ENCODE measurements around the gene SLC36A1. TPM values are rescaled to one million over a fixed set of nuclear protein-coding genes. Genes with fewer than 3 reads are reported as not detected.
"Not testable (repeated sequence)": the region's sequence is repeated elsewhere in the genome, so short reads cannot be mapped to it uniquely, and the experiment has no call there.

Gene SLC36A1
- total RNA-seq = 10 to 100 TPM in 1 of 2 donors, 1 to 10 TPM in 1; 6.3 to 15.4 TPM

DNA sequence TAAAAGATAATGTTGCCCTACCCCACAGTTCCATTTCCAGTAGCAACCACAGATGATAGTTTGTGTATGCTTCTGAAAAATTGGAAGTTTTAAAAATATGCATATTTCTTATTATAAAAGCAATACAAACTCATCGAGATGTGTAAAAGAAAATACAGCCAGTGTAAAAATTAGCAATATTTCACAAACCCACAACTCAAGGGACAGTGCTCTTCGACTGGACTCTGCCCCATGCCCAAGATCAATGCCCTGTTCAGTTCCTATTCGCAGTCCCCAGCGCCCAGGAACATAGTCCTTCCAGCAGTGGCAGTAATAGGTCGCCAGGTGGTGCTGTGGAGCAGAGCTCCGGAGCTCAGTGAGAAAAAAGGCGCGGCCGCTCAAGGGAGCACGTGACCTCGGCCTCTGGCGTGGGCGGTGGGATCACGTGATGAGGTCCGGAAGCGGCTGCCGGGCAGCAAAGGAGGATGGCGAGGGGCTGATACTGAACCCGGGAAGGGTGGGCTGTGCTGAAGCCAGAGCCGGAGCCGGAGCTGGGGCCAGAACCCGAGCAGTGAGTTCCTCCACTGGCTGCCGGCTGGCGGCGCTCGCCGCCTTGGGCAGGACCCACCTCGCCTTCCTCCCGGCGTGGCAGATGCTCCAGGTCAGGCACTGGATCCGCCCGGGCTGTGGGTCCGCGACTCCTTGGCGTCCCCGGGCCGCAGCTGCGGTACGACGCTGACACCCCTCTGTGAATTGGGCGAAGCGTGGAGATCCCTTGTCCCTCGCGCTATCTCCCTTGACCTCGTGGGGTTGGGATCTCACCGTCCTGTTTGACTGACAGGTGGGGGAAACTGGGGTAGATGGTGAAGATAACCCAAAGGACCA, at the start of gene SLC36A1:
Gene SLC36A1 (plus strand): TSS at position 430 of the 864 bp plus-strand sequence. CDS start 11,190 bp downstream, outside the sequence.
- Mint-ChIP-seq H3K9me3 (no peaks in the 10 kb centered on the region), H3K27ac (peak within 1 kb of the TSS; percentile 73 to 92)

DNA sequence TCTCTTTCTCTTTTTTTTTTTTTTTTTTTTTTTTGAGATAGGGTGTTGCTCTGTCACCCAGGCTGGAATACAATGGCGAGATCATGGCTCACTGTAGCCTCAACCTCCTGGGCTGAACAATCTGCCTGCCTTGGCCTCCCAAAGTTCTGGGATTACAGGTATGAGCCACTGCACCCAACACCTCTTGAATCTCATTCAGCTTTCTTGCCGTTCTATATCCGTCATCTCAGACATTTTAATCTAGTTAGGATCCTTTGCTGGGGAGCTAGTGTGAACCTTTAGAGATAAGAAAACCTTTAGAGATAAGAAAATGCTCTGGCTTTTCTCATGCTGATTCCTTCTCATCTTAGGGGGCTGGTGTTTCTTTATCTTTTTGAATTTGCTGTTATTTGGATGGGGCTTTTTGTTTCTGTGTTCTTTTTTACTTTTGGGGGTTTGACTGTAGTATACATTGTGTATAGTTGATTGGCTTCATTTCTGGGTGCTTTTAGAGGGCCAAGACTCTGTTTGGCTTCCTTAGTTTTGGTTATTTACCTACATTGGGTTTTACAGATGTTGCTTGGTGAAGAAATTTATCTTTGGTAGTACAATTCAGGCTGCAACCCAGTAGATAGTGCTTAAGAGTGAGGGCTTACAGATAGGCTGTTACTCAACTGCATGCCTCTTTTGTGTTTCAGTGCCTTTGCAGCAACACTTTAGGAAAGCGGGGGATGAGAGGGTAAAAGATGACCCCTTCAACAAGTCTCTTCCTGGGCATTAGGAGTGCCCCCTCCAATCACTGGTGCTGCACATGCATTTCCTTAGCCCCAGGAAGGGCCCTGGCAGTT, 41.9 kb upstream of the SLC36A1 start:
- no peak for DNase-seq (ENCODE audit: low spot score)
- H3K36me3 Mint-ChIP-seq = no peaks in the 10 kb centered on the region
- no peak for ATAC-seq
- peaks cover 23 to 52% of the 10 kb centered on the region in 2 donors for H3K27me3 Mint-ChIP-seq
- no peak overlapping the region for H3K27ac Mint-ChIP-seq
- H3K4me3 Mint-ChIP-seq = no peak overlapping the region
- H3K4me1 Mint-ChIP-seq (ENCODE audit: low read depth in 2 of 2) = no peaks in the 10 kb centered on the region
- H3K9me3 Mint-ChIP-seq = no peaks in the 10 kb centered on the region

More for the DNA sequence above, at the start of gene SLC36A1:
- ATAC-seq = peak; percentile 97
- Mint-ChIP-seq H3K36me3 (no peaks in the 10 kb centered on the region), H3K4me1 (ENCODE audit: low read depth in 2 of 2) (peaks cover 27 to 31% of the 10 kb centered on the region in 2 donors), H3K4me3 (peak within 1 kb of the TSS; percentile 96), H3K27me3 (peaks cover 26 to 29% of the 10 kb centered on the region in 2 donors)
- DNase-seq (ENCODE audit: low spot score) = peak; percentile 95

DNA sequence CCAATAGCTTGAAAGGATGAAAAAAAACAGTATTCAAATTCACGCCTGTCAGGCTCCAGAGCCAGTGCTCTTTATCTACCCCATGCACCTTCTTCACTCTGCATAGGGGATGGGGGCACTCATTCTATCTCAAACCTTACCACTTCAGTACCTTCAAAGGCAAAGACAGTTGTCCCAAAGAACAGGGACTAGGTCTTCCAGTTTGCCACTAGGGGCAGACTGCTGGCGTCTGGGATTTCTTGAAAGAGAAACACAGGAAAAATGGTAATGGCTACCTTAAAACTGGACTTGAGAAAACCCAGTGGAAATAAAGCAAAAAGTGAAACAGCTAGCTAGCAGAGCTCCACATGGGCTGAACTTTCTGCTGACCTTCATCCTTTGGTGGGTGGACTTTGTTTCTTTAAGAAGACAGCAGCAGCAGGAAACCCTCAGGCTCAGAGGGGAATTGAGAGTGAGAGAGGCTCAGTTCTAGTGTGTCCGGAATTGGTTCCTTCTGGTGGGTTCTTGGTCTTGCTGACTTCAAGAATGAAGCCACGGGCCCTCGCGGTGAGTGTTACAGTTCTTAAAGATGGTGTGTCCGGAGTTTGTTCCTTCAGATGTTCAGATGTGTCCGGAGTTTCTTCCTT, 41.0 kb upstream of the SLC36A1 start:
- no peaks in the 10 kb centered on the region for H3K9me3 Mint-ChIP-seq
- no peak overlapping the region for H3K27ac Mint-ChIP-seq
- peaks cover 18 to 43% of the 10 kb centered on the region in 2 donors for H3K27me3 Mint-ChIP-seq
- no peaks in the 10 kb centered on the region for H3K4me1 Mint-ChIP-seq (ENCODE audit: low read depth in 2 of 2)
- no peaks in the 10 kb centered on the region for H3K36me3 Mint-ChIP-seq
- ATAC-seq (no peak), DNase-seq (ENCODE audit: low spot score) (no peak)
- H3K4me3 Mint-ChIP-seq = no peak overlapping the region

DNA sequence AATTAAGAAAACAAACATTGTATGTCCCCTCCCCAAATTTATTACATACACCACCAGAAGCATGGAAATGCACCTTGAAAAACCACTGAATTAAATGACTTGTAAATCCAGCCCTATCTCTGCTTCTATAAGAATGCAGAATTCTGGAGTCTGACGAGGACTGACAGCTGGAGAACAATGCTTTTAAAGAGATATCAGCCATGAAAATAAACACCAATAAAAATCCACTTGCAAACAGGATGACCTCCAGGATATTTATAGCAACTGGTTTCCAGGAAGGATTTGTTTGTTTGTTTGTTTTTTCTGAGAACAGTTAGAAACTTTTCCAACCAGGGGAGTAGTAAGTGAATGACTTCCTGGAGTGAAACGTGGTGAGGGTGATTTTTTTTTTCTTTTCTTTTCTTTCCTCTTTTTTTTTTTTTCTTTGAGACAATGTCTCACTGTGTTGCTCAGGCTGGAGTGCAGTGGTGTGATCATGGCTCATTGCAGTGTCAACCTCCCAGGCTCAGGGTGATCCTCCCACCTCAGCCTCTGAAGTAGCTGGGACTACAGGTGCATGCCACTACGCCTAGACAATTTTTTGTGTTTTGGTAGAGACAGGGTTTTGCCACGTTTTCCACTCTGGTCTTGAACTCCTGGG, 38.7 kb upstream of the SLC36A1 start:
- Mint-ChIP-seq H3K27me3 (peaks cover 15 to 21% of the 10 kb centered on the region in 2 donors), H3K4me3 (no peak overlapping the region), H3K27ac (no peak overlapping the region), H3K36me3 (no peaks in the 10 kb centered on the region), H3K9me3 (no peaks in the 10 kb centered on the region), H3K4me1 (ENCODE audit: low read depth in 2 of 2) (no peaks in the 10 kb centered on the region)
- DNase-seq (ENCODE audit: low spot score) = no peak
- ATAC-seq = no peak

DNA sequence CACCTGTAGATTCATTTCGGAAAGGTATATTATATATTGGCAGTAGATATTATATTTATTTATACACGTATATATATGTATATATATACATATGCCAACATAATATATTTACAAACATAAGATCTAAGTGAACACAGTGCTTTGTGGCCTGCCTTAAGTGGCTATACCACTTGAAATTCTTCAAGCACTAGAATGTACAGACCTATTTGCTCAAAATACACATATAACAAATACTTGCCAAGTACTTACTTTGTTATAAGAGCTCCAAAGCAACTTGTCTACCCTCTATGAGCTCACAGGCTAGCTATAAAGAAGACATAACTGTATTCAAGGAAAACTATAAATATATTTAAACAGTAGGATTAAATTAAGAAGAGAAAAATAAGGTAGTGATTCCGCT, 33.6 kb upstream of the SLC36A1 start:
- no peak overlapping the region for H3K27ac Mint-ChIP-seq
- no peaks in the 10 kb centered on the region for H3K4me1 Mint-ChIP-seq (ENCODE audit: low read depth in 2 of 2)
- no peak overlapping the region for H3K4me3 Mint-ChIP-seq
- H3K9me3 Mint-ChIP-seq = no peaks in the 10 kb centered on the region
- DNase-seq (ENCODE audit: low spot score) (no peak), ATAC-seq (no peak)
- peaks cover 13 to 19% of the 10 kb centered on the region in 2 donors for H3K27me3 Mint-ChIP-seq
- H3K36me3 Mint-ChIP-seq = peaks cover 5% of the 10 kb centered on the region

DNA sequence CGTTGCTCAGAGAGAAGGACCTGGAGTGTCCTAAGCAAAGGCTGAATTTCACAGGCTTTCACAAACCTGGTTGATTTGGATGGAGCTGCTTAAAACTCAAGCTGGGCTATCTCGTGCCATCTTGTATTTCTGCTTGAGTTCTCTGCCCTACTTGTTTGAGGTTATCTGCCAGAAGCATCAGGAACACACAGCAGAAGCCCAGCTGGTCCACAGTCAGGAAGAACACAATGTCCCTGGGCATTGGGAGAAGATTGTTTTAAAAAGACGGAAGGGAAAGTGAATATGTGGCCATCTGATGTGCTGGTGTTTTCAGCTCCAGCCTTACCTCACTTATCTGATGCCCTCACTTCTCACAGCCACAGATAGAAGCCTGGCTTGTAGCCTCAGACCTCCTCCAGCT, 32.9 kb upstream of the SLC36A1 start:
- H3K9me3 Mint-ChIP-seq = no peaks in the 10 kb centered on the region
- H3K36me3 Mint-ChIP-seq = peaks cover 9% of the 10 kb centered on the region
- DNase-seq (ENCODE audit: low spot score) (no peak), ATAC-seq (no peak)
- no peak overlapping the region for H3K4me3 Mint-ChIP-seq
- H3K4me1 Mint-ChIP-seq (ENCODE audit: low read depth in 2 of 2) = no peaks in the 10 kb centered on the region
- peaks cover 13 to 19% of the 10 kb centered on the region in 2 donors for H3K27me3 Mint-ChIP-seq
- no peak overlapping the region for H3K27ac Mint-ChIP-seq

DNA sequence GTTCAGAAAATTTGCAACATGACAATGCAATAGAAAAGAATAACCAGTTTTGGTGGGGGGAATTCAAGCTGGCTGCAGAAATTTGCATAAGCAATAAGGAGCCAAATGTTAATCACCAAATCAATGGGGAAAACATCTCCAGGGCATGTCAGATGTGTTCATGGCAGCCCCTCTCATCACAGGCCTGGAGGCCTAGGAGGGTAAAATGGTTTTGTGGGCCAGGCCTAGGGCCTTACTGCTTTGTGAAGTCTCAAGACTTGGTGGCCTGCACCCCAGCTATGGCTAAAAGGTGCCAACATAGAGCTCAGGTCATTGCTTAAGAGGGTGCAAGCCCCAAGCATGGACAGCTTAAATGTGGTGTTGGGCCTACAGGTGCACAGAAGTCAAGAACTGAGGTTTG, 29.7 kb upstream of the SLC36A1 start:
- ATAC-seq (no peak), DNase-seq (ENCODE audit: low spot score) (no peak)
- peaks cover 9% of the 10 kb centered on the region for H3K36me3 Mint-ChIP-seq
- no peak overlapping the region for H3K4me3 Mint-ChIP-seq
- H3K27me3 Mint-ChIP-seq = peaks cover 16 to 36% of the 10 kb centered on the region in 2 donors
- no peaks in the 10 kb centered on the region for H3K4me1 Mint-ChIP-seq (ENCODE audit: low read depth in 2 of 2)
- no peaks in the 10 kb centered on the region for H3K9me3 Mint-ChIP-seq
- H3K27ac Mint-ChIP-seq = no peak overlapping the region

DNA sequence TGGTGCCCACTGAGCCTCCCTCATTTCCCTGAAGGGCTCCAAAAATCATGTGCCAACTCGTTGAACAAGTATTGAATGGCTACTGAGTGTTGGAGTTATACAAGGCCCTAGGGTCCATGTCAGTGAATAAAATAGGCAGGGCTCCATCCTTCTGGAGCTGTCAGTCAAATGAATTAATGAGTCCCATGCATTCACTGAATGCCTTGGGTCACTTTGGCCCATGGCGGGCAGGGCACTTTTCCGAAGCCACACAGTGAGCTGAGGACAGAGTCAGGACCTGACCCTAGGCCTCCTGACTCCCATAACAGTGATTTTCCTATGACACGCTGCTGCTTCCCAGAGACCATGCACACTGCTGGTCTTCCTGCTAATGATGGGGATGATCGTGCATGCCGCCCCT, 27.3 kb upstream of the SLC36A1 start:
- DNase-seq (ENCODE audit: low spot score) = no peak
- Mint-ChIP-seq H3K27me3 (peaks cover 16 to 43% of the 10 kb centered on the region in 2 donors), H3K4me1 (ENCODE audit: low read depth in 2 of 2) (no peaks in the 10 kb centered on the region), H3K4me3 (no peak overlapping the region), H3K9me3 (no peaks in the 10 kb centered on the region), H3K27ac (no peak overlapping the region), H3K36me3 (peaks cover 9% of the 10 kb centered on the region)
- ATAC-seq = no peak

DNA sequence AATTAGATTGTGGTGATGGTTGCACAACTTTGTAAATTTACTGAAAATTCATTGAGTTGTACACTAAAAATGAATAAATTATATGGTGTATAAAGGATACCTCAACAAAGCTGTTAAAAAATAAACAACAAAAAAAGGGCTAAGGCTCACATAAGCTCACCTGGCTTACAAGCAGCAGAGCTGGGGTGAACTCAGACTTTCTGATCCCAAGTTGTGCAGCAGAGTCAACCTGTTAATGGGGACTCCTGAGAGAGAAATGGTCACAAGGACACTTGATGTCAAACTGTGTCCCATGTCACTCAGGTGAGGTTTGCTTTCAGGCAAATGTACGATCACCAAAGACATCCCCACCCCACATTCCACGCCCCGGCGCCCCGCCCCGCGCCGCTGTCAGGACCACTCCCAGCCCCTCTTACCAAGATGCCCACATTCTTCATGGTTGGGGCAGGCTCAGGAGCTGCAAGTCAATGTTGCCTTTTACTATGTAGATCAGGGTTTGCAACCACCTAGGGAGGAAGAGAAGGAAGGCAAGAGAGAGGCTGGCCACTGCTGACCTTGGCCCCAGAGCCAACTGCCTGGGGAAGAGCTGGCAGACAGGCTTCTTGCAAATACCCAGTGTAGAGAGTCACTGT, 22.4 kb upstream of the SLC36A1 start:
- DNase-seq (ENCODE audit: low spot score) (no peak), ATAC-seq (no peak)
- Mint-ChIP-seq H3K27ac (no peak overlapping the region), H3K9me3 (no peaks in the 10 kb centered on the region), H3K36me3 (no peaks in the 10 kb centered on the region), H3K27me3 (peaks cover 25 to 48% of the 10 kb centered on the region in 2 donors), H3K4me1 (ENCODE audit: low read depth in 2 of 2) (no peaks in the 10 kb centered on the region), H3K4me3 (no peak overlapping the region)

DNA sequence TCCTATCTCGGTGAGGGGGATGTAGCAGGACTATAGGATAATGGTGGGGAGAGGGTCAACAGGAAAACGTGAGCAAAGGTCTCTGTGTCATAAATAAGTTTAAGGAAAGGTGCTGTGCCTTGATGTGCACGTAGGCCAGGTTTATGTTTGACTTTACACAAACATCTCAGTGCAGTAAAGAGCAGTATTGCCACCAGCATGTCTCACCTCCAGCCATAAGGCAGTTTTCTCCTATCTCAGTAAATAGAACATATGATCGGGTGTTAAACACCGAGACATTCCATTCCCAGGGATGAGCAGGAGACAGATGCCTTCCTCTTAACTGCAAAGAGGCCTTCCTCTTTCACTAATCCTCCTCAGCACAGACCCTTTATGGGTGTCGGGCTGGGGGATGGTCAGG, 21.1 kb upstream of the SLC36A1 start:
- not testable (repeated sequence) for H3K4me3 Mint-ChIP-seq; H3K4me1 Mint-ChIP-seq (ENCODE audit: low read depth in 2 of 2); ATAC-seq; H3K36me3 Mint-ChIP-seq; H3K27ac Mint-ChIP-seq; DNase-seq (ENCODE audit: low spot score); H3K9me3 Mint-ChIP-seq
- H3K27me3 Mint-ChIP-seq = peaks cover 29 to 44% of the 10 kb centered on the region in 2 donors

DNA sequence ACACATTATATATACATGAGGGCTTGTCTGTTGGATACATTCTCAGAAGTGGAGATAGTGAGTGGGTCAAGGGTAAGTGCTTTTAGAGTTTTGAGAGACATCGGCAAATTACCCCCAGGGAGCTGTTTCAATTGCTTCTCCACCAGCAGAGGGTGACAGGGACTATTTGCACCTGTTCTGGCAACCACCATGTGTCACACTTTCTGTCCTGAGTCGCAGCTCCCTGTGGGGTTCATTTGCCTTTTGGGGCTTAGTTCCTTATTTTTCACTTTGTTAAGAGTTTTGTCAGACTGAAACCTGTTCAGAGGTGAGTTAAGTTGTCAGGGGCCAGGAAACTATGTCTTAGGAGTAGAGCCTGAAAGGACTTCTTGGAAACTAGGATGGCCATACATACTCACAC, 20.1 kb upstream of the SLC36A1 start:
- Mint-ChIP-seq H3K9me3 (no peaks in the 10 kb centered on the region), H3K4me3 (no peak overlapping the region), H3K4me1 (ENCODE audit: low read depth in 2 of 2) (no peaks in the 10 kb centered on the region), H3K27me3 (peaks cover 24 to 35% of the 10 kb centered on the region in 2 donors), H3K27ac (no peak overlapping the region), H3K36me3 (no peaks in the 10 kb centered on the region)
- no peak for ATAC-seq
- DNase-seq (ENCODE audit: low spot score) = no peak

DNA sequence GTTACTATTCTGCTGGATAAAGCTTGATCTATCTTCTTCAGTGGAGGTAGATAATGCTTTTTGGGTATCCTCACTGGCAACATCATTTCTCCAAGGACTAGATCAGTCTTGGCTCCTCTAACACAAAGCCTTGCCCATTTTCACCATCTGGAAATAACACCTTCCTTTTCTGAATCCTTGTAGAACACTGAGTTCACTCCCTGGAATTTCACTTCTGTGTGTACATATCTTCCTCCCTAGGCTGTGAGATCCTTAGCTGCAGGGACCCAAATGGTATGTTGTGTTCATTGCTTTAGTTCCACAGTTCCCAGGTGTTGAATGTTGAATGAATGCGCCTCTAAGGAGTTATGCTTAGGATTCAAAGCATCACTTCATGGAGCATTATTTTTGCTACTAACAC, 16.7 kb upstream of the SLC36A1 start:
- H3K4me1 Mint-ChIP-seq (ENCODE audit: low read depth in 2 of 2) = no peaks in the 10 kb centered on the region
- H3K27ac Mint-ChIP-seq = no peak overlapping the region
- no peak overlapping the region for H3K4me3 Mint-ChIP-seq
- H3K27me3 Mint-ChIP-seq = peaks cover 18 to 23% of the 10 kb centered on the region in 2 donors
- no peaks in the 10 kb centered on the region for H3K36me3 Mint-ChIP-seq
- ATAC-seq (no peak), DNase-seq (ENCODE audit: low spot score) (no peak)
- H3K9me3 Mint-ChIP-seq = no peaks in the 10 kb centered on the region

DNA sequence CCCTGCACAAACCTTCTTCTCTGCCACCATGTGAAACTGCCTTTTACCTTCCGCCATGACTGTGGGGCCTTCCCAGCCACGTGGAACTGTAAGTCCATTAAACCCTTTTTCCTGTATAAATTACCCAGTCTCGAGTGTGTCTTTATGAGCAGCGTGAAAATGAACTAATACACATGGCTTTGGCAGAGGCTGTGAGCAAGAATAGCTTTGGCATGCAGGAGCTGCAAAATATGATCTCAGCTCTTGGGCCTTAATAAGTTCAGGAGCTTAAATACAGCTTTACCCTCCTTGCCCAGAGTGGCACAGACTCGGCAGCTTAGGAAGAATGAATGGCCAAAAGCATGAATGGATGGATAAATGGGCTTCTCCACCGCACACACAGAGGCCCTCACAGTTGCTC, 15.7 kb upstream of the SLC36A1 start:
- peaks cover 13 to 20% of the 10 kb centered on the region in 2 donors for H3K27me3 Mint-ChIP-seq

More for the DNA sequence above, 15.7 kb upstream of the SLC36A1 start:
- ATAC-seq = no peak
- Mint-ChIP-seq H3K36me3 (no peaks in the 10 kb centered on the region), H3K4me1 (ENCODE audit: low read depth in 2 of 2) (no peaks in the 10 kb centered on the region), H3K27ac (no peak overlapping the region), H3K4me3 (no peak overlapping the region), H3K9me3 (no peaks in the 10 kb centered on the region)
- no peak for DNase-seq (ENCODE audit: low spot score)

Data from natural killer cell treated with Interleukin-12 subunit alpha and Interleukin-12 subunit beta and Interleukin-15 and Interleukin-18, amount 100 ng/mL, for 72 hours (primary cell).